Gastroesophageal sphincter (tissue), 4 donors: Measurements from ENCODE around the gene KCNAB1. TPM values are rescaled to one million over a fixed set of nuclear protein-coding genes. Genes with fewer than 3 reads are reported as not detected.

Experiments
- ATAC-seq: fragments of 150-250 bp; one replicate; pipeline ENCODE4 v1.9.1; 2016; ENCODE audit warnings: mild to moderate bottlenecking, moderate library complexity
- H3K27ac ChIP-seq, 4 donors: fragments of 200-600 bp; sonication (generic) in 3 of 4; 1 replicate in 3 of 4; 2 replicates in 1 of 4; pipeline ENCODE4 v1.5.1; 2016 to 2019
- H3K27me3 ChIP-seq: fragments of 200-600 bp; sonication (generic); one replicate; pipeline ENCODE4 v1.5.1; 2019
- H3K36me3 ChIP-seq, 2 donors: fragments of 200-600 bp; sonication (generic); one replicate each; pipeline ENCODE4 v1.5.1; 2019; ENCODE audit warnings: control low read depth in 1 of 2
- H3K4me1 ChIP-seq, 3 donors: fragments of 200-600 bp; sonication (generic); 1 replicate in 2 of 3; 2 replicates in 1 of 3; pipeline ENCODE4 v1.5.1; 2016 to 2019; ENCODE audit warnings: control low read depth in 2 of 3
- H3K4me3 ChIP-seq, 2 donors: fragments of 200-600 bp; sonication (generic); one replicate each; pipeline ENCODE4 v1.5.1; 2019; ENCODE audit warnings: mild to moderate bottlenecking in 1 of 2, moderate library complexity in 1 of 2
- H3K9me3 ChIP-seq, 3 donors: fragments of 200-600 bp; sonication (generic); one replicate each; pipeline ENCODE4 v1.5.1; 2017 to 2019; ENCODE audit warnings: control low read depth in 2 of 3
- CTCF ChIP-seq, 4 experiments: fragments of 200-600 bp in 2 of 4; fragments of 450-650 bp in 2 of 4; sonication (generic) in 1 of 4; IDR thresholded peaks; one replicate each; pipeline ENCODE4 v1.5.1; 2017 to 2019; ENCODE audit warnings: antibody characterized with exemption in 4 of 4, mild to moderate bottlenecking in 2 of 4, moderate library complexity in 2 of 4
- EP300 ChIP-seq: sonication (generic); formaldehyde crosslinking; IDR thresholded peaks from one replicate; pipeline ENCODE4 v1.6.1; 2017; ENCODE audit warnings: antibody characterized with exemption, mild to moderate bottlenecking
- POLR2A ChIP-seq, 2 donors: fragments of 450-650 bp; IDR thresholded peaks; one replicate each; pipeline ENCODE4 v1.6.1; 2017; ENCODE audit warnings: antibody characterized with exemption in 2 of 2, mild to moderate bottlenecking in 2 of 2, moderate library complexity in 1 of 2
- POLR2AphosphoS5 ChIP-seq: sonication (generic); formaldehyde crosslinking; IDR thresholded peaks from one replicate; pipeline ENCODE4 v1.6.1; 2017; ENCODE audit warnings: antibody characterized with exemption
- WGBS, 2 donors: methylation state at CpG; one replicate each; pipeline ENCODE4 v1.1.5; 2018; ENCODE audit warnings: low coverage in 1 of 2; 5-methylcytosine and 5-hydroxymethylcytosine counted together
- total RNA-seq, 4 donors: library from RNA; depleted of rRNA; stranded (reverse); fragments of >200 nt; gene quantifications; one replicate each; pipeline ENCODE4 v1.1.0, GENCODE V29; 2016

Gene KCNAB1
- total RNA-seq, 4 donors from 2014 or later, result 0.31 to 6.3 (median 1.9) TPM

GRCh38 chr3:156581033-156581432, 460.7 kb downstream of the KCNAB1 start:
- H3K36me3 ChIP-seq, result no peaks in the 10 kb centered on the region
- no peak for ATAC-seq
- H3K27ac ChIP-seq, result no peak overlapping the region
- TF ChIP-seq CTCF (IDR thresholded peaks at IDR 0.05) (no peak), POLR2AphosphoS5 (no peak), POLR2A (IDR thresholded peaks at IDR 0.05) (no peak), EP300 (no peak)
- H3K4me3 ChIP-seq, result no peak overlapping the region
- H3K9me3 ChIP-seq, result no peaks in the 10 kb centered on the region
- 96 to 100% methylated on average over 4 of the region's 4 CpGs for WGBS, 2 donors
- no peaks in the 10 kb centered on the region for H3K27me3 ChIP-seq
- H3K4me1 ChIP-seq, result no peaks in the 10 kb centered on the region

GRCh38 chr3:156581954-156582353, 461.6 kb downstream of the KCNAB1 start:
- Histone ChIP-seq H3K9me3 (no peaks in the 10 kb centered on the region), H3K4me1 (no peaks in the 10 kb centered on the region), H3K27me3 (no peaks in the 10 kb centered on the region), H3K27ac (no peak overlapping the region), H3K4me3 (no peak overlapping the region), H3K36me3 (no peaks in the 10 kb centered on the region)
- no peak for ATAC-seq
- TF ChIP-seq POLR2A (IDR thresholded peaks at IDR 0.05) (no peak), CTCF (IDR thresholded peaks at IDR 0.05) (no peak), EP300 (no peak), POLR2AphosphoS5 (no peak)

- no peak for ATAC-seq
- WGBS, 2 donors, result 77 to 92% methylated on average over 3 to 4 of the region's 4 CpGs
- Histone ChIP-seq H3K27me3 (no peaks in the 10 kb centered on the region), H3K36me3 (no peaks in the 10 kb centered on the region), H3K4me1 (no peaks in the 10 kb centered on the region), H3K27ac (no peak overlapping the region), H3K4me3 (no peak overlapping the region), H3K9me3 (no peaks in the 10 kb centered on the region)
- TF ChIP-seq EP300 (no peak), POLR2A (IDR thresholded peaks at IDR 0.05) (no peak), POLR2AphosphoS5 (no peak), CTCF (IDR thresholded peaks at IDR 0.05) (no peak)
Measured at GRCh38 chr3:156582532-156583183, 462.3 kb downstream of the KCNAB1 start.

GRCh38 chr3:156583469-156583868, 463.1 kb downstream of the KCNAB1 start:
- TF ChIP-seq POLR2A (IDR thresholded peaks at IDR 0.05) (no peak), CTCF (IDR thresholded peaks at IDR 0.05) (no peak), EP300 (no peak), POLR2AphosphoS5 (no peak)
- Histone ChIP-seq H3K27me3 (no peaks in the 10 kb centered on the region), H3K27ac (no peak overlapping the region), H3K9me3 (no peaks in the 10 kb centered on the region), H3K4me3 (no peak overlapping the region), H3K4me1 (no peaks in the 10 kb centered on the region), H3K36me3 (no peaks in the 10 kb centered on the region)
- ATAC-seq, result no peak

GRCh38 chr3:156586905-156587759, 466.8 kb downstream of the KCNAB1 start:
- Histone ChIP-seq H3K4me1 (no peaks in the 10 kb centered on the region), H3K4me3 (no peak overlapping the region), H3K27ac (no peak overlapping the region), H3K27me3 (no peaks in the 10 kb centered on the region), H3K9me3 (no peaks in the 10 kb centered on the region), H3K36me3 (no peaks in the 10 kb centered on the region)
- ATAC-seq, result peak; percentile 31
- TF ChIP-seq POLR2A (IDR thresholded peaks at IDR 0.05) (no peak), EP300 (no peak), CTCF (IDR thresholded peaks at IDR 0.05) (no peak), POLR2AphosphoS5 (no peak)
- WGBS, 2 donors, result 62 to 66% methylated on average over 4 to 5 of the region's 5 CpGs
